GM23248 (cell line): ENCODE data around the gene KDM8.

ENCODE experiments used
- EZH2 ChIP-seq: fragments of 200-600 bp; sonication (generic); IDR thresholded peaks from 2 replicates; pipeline ENCODE4 v1.6.1; 2018; ENCODE audit warnings: antibody characterized with exemption, mild to moderate bottlenecking; ENCODE audit not compliant: insufficient read depth, poor library complexity, severe bottlenecking
- EZH2phosphoT487 ChIP-seq: fragments of 200-600 bp; sonication (generic); IDR thresholded peaks from 2 replicates; pipeline ENCODE4 v1.6.1; 2018; ENCODE audit warnings: antibody characterized with exemption, moderate library complexity, mild to moderate bottlenecking, low read depth; ENCODE audit not compliant: insufficient read depth

GRCh38 chr16:27238016-27238587 lies 34.8 kb downstream of the KDM8 start:
- TF ChIP-seq EZH2 (no peak), EZH2phosphoT487 (no peak)
